Putamen (tissue), 1 donor: ENCODE measurements around the gene PRPF31.
"Not testable (repeated sequence)": the region's sequence is repeated elsewhere in the genome, so short reads cannot be mapped to it uniquely, and the experiment has no call there.

Source experiments
- DNase-seq: peaks from one replicate; pipeline ENCODE4 v3.0.0-alpha.2; 2016; ENCODE audit warnings: low spot score

The PRPF31 gene, protein sequence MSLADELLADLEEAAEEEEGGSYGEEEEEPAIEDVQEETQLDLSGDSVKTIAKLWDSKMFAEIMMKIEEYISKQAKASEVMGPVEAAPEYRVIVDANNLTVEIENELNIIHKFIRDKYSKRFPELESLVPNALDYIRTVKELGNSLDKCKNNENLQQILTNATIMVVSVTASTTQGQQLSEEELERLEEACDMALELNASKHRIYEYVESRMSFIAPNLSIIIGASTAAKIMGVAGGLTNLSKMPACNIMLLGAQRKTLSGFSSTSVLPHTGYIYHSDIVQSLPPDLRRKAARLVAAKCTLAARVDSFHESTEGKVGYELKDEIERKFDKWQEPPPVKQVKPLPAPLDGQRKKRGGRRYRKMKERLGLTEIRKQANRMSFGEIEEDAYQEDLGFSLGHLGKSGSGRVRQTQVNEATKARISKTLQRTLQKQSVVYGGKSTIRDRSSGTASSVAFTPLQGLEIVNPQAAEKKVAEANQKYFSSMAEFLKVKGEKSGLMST

DNA sequence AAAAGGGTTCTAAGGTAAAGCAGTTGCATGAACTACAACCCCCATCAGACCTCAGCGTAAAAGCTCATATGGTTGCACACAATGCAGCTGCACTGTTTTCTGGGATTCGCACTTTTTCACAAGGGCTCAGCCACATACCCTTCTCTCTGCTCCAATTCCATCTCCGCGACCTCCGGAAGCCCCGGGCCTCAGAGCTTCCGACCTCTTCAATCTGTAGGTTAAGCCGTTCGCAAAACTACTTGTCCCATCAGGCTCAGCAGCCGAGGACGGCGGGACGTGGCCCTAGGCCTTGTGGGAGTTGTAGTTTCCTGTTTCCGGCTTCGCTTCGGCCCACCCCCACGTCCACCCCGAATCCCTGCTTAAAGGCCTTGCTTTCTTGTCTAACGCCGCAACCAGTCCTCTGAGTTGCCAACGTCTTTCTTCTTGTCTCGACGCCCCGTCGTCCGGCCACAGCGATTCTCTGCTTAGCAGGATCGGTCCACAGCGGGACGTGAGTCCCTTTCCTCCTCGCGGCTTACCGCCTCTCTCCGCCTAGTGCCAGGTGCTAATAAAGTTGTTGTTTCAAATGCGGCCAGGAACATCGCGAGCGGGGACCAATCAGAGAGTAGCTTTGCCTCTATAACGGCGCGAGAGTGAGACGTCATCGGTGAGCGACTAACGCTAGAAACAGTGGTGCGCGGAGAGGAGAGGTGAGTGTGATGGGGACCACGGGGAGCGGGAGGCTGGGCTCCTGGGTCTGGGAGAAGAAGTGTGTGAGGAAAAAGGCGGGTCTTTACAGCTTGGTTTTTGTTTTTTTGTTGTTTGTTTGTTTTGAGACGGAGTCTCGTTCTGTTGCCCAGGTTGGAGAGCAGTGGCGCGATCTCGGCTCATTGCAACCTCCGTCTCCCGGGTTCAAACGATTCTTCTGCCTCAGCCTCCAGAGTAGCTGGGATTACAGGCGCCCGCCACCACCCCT is at the start of gene PRPF31, which contains the start of gene TFPT:
Gene PRPF31 (plus strand): TSS at position 646 of the 955 bp plus-strand sequence. CDS start 2,525 bp downstream, outside the sequence.
Gene TFPT (minus strand): TSS at position 549 of the 955 bp plus-strand sequence. CDS start 388 bp downstream, at position 161.
- peak; percentile 98 for DNase-seq

DNA sequence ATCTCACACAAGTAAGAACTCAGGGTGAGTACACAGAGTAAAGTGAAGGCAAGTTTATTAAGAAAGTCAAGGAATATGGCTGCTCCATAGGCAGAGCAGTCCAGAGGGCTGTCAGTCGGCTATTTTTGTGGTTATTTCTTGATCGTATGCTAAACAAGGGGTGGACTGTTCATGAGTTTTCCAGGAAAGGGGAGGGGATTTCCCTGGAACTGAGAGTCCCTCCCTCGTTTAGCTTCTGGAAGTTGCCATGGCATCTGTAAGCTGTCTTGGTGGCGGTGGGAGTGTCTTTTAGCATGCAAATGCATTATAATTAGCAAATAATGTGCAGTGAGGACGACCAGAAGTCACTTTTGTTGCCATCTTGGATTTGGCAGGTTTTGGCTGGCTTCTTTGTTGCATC is 46.1 kb upstream of the PRPF31 start:
- DNase-seq: no peak

DNA sequence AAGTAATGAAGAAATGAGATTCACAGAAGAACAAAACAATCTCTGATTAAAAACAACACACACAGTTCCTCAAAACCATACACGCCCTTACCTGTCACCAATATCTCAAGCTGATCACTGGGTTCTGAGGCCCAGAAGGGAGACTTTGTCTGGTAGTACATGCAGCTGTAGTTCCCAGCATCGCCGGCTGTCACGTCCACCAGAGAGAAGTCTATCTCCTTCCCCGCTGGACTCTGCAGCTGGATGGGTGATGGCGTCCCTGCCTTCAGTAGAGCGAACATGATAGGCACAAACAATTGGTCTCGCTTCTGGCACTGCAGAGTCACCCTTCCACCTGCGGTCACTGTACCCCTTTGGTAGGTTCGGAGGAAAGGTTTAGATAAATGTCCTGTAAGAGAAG is 41.7 kb upstream of the PRPF31 start:
- DNase-seq: no peak

DNA sequence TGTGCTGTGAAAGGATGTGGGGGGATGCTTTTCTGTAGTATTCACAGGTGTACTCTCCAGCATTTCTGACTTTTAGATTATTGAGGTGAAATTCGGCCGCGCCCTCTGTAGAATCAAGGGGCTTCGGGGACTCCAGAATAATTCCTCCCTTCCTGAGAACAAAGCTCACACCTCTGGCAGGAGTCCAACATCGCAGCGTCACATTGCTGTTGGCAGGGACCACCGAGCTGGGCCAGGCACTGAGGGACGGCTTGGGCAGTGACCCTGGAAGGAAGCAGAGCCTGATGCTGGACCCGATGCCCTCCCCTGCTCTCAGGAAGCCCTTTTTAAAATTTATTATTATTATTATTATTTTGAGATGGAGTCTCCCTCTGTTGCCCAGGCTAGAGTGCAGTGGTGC is 40.7 kb upstream of the PRPF31 start:
- no peak for DNase-seq

DNA sequence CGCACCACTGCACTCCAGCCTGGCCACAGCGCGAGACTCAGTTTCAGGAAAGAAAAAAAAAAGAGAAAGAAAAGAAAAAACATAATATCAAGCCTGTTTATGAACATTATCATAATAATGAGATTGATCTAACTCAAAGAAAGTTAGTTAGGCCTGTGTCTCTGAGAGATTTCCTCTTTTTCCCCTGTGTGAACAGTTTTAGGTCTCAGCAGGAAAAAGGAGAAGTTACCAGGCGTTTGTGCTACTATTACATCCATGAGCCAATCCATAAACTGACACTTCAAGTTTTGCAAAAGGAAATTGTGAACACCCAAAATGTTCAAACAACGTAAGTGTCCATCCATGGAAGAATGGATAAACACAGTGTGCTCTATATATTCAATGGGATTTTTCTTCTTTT is 38.2 kb upstream of the PRPF31 start:
- DNase-seq: no peak

DNA sequence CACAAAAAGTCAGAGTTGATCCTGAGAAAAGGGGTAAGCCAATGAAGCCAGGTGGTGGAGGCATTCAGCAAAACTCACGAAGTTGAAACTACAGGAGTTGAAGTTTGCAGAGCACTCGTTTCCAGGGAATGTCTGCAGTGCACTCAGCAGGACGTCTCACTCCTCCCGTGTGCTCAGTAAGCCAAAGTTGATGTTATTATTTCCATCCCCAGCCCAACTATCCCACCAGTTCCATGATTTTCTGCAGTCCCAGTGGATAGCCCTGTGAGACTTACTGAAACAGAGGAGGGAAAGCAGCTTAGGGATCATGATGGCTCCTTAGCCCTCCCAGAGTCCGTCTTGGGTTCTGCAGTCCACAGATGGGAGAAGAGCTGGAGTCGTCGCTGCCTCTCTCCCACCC is 34.5 kb upstream of the PRPF31 start, which contains the start of gene TARM1:
Gene TARM1 (minus strand): TSS at position 334 of the 400 bp plus-strand sequence. CDS start 25 bp downstream, at position 309.
- no peak for DNase-seq

DNA sequence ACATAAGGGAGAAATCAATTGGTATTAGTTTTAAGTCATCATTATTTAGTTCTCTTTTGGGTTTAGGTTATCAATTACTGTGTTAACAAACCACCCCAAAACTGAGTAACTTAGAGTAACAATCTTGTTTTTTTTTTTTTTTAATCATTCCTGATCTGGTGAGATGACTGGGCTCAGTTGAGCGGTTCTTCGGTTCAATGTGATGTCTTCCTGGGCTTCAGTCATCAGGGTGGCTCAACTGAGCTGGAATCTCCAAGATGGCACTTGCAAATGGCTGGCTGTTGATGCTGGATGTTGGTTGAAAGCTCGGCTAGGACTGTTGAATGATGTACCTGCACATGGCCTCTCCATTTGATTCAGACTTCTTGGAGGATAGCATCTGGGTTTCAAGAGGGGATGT is 31.1 kb upstream of the PRPF31 start:
- no peak for DNase-seq

DNA sequence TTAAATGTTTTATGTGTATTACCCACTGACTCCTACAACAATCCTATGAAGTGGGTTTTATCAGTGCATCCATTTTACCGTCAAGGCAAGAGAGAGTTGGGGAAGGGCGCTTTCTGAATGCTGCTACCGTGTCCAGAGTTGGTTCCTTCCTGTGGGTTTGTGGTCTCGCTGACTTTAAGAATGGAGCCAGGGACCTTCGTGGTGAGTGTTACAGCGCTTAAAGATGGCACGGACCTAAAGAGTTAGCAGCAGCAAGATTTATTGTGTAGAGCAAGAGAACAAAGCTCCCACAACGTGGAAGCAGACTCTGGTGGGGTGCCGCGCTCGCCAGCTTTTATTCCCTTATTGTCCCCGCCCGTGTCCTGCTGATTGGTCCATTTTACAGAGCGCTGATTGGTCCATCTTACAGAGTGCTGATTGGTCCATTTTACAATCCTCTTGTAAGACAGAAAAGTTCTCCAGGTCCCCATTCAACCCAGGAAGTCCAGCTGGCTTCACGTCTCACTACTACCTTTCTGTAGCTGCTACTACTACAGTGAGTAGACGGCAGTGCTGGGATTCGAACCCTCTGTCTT is 21.0 kb upstream of the PRPF31 start:
- no peak for DNase-seq

DNA sequence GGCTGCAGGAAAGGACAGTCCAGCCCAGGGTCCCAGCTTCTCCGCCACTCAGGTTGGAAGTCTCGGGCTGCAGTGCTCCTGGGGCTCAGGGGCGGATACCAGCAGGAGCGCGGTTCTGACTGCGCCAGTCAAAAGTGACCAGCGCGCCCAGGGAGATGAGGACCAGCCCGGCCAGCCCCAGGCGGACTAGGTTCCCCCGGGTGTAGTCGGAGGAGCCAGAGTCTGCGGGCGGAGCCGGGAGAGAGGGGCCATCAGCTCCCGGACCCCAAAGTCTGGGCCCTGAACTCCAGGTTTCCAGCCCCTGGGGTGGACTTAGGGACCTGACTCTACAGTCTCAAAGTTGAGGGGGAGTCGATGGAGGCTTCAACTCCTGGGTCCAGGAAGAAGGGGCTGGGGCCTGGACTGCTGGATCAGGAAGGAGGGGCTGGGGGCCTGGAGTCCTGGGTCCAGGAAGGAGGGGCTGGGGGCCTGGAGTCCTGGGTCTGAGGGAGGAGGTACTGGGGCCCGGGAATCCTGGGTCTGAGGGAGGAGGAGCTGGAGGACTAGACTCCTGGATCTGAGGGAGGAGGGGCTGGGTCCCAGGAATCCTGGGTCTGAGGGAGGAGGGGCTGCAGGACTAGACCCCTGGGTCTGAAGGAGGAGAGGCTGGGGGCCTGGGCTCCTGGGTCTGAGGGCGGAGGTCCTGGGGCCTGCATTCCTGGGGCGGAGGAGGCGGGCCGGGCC is 20.3 kb upstream of the PRPF31 start:
- DNase-seq: no peak

DNA sequence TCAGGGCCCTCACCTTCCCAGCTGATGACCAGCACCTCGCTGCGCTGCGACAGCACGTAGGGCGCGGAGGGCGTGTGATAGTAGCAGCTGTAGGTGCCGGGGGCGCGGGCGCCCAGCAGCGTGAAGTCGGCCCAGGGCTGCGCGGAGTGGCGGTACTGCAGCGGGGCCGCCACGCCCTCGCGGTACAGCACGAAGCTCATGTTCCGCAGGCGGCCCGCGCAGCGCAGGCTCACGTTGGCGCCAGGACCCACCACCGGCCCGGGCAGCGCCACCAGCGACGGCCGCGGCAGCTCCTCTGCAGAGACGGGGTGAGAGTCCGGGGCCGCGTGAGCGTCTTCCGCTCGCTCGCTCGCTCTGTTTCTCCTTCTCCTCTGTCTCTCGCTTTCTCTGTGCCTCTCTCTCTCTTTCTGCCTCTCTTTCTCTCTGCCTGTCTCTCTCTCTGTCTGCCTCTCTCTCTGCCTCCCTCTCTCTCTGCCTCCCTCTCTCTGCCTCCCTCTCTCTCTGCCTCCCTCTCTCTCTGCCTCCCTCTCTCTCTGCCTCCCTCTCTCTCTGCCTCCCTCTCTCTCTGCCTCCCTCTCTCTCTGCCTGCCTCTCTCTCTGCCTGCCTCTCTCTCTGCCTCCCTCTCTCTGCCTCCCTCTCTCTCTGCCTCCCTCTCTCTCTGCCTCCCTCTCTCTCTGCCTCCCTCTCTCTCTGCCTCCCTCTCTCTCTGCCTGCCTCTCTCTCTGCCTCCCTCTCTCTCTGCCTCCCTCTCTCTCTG is 19.5 kb upstream of the PRPF31 start:
- DNase-seq: not testable (repeated sequence)

DNA sequence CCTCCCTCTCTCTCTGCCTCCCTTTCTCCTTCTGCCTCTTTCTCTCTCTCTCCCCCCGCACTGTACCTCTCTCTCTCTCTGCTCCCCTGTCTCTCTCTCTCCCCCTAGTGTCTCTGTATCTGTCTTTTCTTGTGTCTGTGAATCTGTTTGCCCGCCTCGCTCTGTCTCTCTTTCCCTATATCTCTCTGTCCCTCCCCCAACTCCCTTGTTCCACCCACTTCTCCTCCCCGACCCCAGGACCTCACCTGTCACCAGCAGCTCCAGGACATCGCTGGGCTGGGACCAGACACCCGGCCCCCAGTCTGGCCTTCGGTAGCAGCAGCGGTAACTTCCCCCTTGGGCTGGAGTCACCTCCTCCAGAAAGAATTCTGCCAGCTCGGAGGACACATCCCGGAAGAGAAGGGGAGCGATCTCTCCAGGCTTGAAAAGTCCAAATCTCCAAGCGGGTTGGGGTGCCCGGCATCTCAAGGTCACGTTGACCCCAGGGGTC is 18.9 kb upstream of the PRPF31 start:
- DNase-seq: no peak

DNA sequence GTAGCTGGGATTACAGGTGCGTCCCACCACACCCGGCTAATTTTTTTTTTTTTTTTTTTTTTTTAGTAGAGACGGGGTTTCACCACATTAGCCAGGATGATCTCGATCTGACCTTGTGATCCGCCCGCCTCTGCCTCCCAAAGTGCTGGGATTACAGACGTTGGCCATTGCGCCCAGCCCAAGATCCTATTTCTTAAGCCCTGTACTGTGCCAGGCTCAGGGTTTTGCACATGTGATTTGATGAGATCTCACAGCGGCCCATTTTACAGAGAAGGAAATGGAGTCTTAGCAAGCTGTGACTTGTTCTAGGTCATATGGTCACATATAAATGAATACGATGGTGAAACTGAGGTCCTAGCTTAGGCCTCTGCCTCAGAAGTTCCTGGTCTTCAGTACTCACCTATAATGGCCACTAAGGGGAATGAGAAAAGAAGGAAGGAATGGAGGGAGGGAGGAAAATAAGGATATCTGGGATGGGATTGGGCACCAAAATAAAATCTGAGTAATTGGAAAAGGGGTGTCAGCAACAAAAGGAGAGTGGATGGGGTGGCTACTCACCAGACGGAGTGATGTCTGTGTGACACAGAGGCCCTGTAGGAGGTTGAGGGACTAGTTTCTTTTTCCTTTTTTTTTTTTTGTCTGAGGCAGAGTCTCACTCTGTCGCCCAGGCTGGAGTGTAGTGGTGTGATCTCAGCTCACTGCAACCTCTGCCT is 16.2 kb upstream of the PRPF31 start:
- DNase-seq: no peak

DNA sequence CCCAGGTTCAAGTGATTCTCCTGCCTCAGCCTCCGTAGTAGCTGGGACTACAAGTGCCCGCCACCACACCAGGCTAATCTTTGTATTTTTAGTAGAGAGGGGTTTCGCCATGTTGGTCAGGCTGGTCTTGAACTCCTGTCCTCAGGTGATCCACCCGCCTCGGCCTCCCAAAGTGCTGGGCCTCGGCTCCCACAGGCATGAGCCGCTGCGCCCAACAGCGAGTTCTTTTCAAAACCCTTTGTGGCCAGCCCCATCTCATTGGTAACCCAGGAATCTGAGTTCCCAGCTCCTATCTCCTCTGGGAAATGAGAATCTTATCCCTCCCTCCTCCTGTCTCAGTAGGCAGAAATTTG is 15.7 kb upstream of the PRPF31 start:
- DNase-seq: not testable (repeated sequence)

DNA sequence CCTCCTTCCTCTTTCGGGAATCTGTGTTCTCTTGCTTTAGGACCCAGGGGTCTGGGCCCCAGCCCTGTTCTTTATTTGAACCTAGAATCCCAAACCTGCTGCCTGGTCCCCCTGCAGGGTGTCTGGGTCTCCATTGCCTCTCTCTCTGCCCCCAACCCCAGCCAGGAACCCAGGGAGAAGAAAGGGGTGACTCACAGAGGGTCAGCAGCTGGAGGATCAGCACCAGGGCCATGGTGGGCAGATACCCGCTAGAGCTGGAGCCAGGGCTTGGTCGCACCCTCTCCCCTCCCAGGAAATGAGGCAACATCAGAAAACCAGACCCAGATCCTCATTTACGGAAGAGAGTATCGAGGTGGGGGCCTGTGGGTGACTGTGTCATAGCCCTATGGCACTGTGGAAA is 15.0 kb upstream of the PRPF31 start, which contains the start of gene OSCAR:
Gene OSCAR (minus strand): TSS at position 243 of the 400 bp plus-strand sequence. CDS start 11 bp downstream, at position 232.
- no peak for DNase-seq

DNA sequence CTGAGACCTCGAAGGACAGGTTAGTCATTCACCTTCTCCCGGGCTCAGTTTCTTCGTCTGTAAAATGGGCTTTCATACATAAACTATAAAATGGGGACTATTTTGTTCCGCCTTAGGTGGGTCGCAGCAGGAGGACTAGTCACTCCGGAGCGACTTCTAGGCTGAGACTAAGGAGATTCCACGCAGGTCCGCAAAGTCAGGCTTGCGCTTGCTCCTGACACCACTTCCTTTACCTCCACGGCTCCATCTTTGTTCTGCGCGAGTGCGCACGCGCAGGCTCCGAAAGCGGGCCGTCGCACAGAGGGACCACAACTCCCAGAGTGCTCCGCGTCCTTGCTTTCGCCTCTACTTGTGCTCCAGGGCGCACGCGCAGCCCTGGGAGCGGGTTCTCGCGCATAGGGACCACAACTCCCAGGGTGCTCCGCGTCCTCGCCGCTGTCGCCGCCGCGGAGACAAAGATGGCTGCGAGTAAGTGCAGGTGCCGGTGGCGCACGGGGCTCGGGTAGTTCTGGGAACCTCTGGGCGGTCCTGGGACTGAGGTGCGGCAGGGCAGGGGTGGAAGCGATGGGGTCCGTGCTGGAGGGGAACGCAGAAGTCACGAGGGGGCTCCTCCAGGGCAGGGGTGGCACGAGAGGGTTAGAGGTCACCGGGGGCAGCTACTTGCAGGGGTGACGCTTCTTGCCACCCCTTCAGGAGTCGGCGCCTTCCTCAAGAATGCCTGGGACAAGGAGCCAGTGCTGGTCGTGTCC is 13.0 kb upstream of the PRPF31 start, which contains the start of gene NDUFA3:
Gene NDUFA3 (plus strand): TSS at position 435 of the 749 bp plus-strand sequence. CDS start 24 bp downstream, at position 459.
- DNase-seq: peak; percentile 98

DNA sequence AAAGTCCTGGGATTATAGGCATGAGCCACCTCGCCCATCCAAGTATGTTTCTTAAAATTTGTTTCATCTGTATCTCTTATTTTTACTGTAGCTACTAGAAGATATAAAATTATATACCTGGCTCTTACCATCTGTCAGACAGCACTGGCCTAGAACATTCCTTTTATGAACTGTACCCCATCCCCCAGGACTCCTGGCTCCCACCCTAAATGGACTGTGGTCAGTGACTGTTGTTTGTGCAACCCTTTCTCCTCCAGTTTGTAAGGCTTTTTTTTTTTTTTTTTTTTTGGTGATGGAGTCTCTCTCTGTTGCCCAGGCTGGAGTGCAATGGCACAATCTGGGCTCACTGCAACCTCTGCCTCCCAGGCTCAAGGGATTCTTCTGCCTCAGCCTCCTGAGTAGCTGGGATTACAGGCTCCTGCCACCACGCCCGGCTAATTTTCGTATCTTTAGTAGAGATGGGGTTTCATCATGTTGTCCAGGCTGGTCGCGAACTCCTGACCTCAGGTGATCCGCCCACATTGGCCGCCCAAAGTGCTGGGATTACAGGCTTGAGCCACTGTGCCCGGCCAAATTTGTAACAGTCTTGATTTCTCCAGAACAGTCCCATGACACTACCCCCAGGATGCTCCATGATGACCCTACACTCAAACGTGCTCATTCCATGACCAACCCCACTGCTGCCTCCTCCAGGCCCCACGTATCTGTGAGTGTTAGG is 10.4 kb upstream of the PRPF31 start:
- no peak for DNase-seq

DNA sequence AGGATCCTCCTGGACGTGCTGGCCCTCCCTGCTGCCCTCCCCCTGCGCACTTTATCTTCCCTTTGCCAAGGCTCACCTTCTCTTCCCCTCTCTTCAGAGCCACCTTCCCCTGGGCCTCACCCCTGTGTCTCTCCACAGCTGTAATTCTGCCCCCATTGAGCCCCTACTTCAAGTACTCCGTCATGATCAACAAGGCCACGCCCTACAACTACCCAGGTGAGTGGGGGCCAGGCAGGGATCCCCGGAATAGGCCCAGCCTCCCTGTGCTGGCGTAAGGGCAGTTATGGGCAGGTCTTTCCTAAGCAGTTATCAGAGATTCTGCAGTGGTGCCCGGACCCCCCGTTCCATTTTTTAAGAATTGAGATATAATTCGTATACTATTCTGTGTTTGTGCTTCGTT is 9.8 kb upstream of the PRPF31 start:
- no peak for DNase-seq

DNA sequence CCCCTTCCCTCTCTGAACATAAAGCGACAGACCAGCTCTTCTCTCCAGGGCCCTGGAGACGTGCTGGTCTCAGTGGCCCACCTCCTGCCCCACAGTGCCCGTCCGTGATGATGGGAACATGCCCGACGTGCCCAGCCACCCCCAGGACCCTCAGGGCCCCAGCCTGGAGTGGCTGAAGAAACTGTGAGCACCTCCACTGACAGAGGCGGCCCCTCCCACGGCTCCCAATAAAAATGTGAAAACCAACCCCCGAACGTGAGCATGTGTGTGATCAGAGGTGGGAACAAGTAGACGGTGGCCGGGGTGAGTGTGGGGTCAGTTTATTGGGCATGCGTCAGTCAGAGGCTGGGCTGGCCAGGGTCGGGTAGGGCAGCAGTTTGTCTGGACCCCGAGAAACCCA is 8.8 kb upstream of the PRPF31 start:
- DNase-seq: no peak
